ENCODE data around the gene PRPF19.
A peak's percentile ranks its signal among the peaks of the same experiment; 100 is the strongest.

The PRPF19 gene

GRCh38 chr11:60937144-60937527 is 30.8 kb upstream of the PRPF19 start:
- no peak for DNase-seq

DNA sequence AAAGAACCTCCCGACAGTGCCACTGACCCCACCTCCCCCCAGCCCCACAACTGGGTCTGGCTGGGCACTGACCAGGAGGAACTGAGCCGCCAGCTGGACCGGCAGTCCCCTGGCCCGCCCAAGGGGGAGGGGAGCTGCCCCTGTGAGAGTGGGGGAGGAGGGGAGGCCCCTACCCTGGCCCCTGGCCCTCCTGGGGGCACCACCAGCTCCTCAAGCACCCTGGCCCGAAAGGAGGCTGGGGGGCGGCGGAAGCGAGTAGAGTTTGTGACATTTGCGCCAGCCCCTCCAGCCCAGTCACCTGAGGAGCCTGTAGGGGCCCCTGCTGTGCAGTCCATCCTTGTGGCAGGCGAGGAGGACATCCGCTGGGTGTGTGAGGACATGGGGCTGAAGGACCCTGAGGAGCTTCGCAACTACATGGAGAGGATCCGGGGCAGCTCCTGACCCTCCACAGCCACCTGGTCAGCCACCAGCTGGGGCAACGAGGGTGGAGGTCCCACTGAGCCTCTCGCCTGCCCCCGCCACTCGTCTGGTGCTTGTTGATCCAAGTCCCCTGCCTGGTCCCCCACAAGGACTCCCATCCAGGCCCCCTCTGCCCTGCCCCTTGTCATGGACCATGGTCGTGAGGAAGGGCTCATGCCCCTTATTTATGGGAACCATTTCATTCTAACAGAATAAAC is 30.2 kb upstream of the PRPF19 start:
- no peak for DNase-seq

DNA sequence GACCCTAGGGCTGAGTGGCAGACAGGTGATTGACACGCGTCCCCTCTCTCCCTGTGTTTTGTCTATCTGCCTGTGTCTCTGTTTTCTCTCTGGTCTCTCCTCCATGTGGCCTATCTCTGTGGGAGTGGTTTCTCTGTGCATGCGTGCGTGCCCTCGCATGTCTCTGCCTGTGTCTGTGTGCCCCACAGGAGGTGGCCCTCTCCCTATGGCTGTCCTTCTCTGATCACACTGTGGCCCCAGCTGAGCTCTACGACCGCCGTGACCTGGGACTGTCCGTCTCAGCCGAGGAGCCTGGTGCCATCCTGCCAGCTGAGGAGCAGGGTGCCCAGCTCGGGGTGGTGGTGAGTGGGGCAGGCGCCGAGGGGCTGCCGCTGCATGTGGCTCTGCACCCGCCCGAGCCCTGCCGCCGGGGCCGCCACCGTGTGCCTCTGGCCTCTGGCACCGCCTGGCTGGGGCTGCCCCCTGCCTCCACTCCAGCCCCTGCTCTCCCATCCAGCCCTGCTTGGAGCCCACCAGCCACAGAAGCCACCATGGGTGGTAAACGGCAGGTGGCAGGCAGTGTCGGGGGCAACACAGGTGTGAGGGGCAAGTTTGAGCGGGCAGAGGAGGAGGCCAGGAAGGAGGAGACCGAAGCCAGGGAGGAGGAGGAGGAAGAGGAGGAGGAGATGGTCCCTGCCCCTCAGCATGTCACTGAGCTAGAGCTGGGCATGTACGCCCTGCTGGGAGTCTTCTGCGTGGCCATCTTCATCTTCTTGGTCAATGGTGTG is 29.5 kb upstream of the PRPF19 start:
- DNase-seq: no peak

DNA sequence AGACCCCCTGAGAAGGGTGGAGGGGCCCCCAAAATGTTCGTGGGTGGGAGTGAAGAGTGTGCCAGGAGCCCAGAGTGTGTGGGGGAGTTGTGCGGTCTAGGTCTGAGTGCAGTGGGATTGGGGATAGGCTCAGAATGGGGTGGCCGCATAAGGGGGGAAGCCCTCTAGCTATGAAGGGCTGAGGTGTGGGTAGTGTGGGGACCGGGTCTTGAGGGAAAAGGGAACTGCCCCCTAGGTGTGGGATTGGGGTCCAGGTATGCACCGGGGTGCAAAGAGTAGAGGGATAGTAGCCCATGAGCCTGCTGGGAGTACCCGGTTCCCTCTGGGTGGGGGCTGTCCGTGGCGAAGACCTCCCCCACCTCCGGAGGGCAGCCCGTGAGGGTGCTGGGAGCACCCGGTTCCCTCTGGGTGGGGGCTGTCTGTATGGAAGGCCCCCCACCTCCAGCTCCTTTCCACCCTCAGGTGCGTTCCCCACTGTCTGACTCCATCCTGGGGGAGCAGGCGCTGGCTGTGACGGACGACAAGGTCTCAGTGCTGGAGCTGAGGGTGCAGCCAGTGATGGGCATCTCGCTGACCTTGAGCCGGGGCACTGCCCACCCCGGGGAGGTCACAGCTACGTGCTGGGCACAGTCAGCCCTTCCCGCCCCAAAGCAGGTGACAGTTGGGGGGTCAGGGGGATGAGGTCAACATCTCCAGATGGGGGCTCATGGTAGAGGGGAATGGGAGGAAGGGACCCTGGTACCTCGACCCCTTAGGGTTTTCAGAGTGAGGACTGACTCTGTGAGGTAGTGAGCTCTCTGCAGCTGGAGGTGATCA is 28.6 kb upstream of the PRPF19 start:
- DNase-seq: no peak

DNA sequence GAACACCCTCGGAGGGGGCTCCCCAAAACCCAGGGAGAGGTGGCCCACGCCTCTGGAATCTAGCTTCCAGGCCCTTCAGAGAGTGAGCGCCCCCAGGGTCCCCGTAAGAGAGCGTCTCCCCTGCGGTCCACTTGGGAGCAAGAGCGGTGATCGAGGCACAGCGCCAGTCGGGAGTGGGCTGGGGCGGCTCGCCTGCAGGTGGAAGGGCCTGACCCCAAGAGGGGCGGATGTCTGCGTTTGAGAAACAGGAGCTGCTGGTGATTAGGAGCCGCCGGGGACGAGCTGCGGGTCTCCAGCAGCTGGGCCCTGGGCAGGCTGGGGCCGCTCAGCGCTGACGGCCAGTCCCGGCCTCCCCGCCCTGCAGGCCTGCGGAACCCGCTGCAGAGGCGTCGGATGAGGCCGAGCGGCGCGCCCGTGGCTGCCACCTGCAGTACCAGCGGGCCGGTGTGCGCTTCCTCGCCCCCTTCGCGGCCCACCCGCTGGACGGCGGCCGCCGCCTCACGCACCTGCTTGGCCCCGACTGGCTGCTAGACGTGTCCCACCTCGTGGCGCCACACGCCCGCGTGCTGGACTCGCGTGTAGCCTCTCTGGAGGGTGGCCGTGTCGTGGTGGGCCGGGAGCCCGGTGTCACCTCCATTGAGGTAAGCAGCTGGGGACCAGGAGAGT is 27.9 kb upstream of the PRPF19 start:
- no peak for DNase-seq

DNA sequence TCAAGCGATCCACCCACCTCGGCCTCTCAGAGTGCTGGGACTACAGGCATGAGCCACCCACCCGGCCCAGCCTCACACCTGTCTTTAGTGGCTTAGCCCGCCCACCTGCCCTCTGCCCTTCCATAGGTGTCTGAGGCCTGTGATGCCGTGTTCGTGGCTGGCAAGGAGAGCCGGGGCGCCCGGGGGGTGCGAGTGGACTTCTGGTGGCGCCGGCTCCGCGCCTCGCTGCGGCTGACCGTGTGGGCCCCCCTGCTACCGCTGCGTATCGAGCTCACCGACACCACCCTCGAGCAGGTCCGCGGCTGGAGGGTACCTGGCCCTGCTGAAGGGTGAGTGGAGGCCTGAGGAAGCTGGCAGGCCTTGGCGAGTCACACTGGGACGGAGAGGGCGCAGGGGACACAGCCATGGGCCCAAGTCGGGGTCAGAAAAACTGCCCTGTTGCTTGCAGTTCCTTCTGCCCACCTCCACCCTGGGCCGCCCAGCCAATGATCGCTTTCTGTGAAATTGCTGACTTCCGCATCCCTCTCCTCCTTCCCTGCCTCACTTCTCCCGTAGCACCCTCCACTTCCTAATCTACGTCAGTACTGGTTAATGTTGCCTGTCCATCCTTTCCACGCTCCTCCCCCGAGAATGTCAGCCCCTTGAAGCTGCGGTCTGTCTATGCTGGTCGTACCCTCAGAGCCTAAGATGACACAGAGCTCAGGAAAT is 27.2 kb upstream of the PRPF19 start:
- no peak for DNase-seq

DNA sequence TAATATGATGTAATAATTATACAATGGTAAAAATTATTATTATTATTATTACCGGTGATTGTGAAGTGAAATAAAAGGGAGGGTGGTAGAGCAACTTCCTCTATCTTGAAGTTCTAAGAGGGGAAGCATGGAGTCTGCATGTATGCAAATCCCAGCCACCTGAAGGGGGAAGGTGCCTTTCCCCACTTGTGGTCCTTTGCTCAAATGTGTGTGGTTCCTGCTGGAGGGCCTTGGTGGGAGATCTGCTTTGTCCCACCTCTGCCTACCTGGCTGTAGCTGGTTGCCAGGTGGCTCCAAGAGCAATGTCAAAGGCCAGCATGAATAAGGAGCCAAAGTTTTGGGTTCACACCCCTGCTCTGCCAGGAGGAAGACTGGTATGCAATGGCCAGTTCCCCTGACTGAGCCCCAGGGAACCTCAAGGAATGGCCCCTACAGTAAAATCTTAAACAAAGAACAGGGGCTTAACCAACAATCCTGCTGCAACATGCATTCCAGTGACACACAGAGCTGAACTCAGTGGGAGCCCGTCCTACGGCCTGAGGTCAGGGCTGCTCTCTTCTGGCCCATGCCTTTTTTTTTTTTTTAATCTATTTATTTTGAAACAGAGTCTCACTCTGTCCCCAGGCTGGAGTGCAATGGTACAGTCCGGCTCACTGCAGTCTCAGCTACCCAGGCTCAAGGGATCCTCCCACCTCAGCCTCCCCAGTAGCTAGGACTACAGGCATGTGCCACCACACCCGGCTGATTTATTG is 26.4 kb upstream of the PRPF19 start:
- DNase-seq: no peak

DNA sequence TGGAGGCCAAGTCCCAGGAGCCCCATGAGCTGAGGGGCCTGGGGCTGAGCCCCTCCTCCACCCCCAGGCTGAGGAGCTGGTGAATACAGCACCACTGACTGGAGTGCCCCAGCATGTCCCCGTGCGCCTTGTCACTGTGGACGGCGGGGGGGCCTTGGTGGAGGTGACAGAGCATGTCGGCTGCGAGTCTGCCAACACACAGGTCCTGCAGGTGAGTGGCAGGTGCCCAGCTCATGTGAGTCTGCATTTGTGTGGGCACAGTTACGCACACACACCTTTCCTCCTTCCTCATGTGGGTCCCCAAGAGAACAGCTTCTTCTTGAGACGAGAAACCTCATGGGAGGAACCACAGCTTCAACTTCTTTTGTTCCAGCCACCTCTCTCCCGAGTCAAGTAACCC is 25.5 kb upstream of the PRPF19 start:
- DNase-seq: no peak

- no peak for DNase-seq
These were observed 24.0 kb upstream of the PRPF19 start for GRCh38 chr11:60930394-60930793.

DNA sequence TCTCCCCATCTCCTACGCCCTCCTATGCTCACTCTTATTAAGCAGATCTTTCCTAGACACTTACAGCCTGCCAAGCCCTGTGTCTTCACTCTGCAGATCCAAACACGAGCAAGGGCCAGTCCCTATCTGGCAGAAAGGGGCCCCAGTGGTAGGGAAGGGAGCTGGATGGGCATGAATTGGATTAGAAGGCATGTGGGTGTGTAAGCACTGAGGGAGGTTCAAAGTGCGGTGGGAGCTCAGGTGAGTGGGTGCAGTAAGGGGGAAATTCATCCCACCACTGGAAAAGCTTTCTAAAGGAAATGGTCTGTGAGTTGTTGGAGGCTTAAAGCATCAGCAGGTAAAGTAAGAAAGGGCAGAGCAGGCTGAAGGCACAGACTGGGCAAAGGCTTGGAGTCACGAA is 23.4 kb upstream of the PRPF19 start:
- no peak for DNase-seq

GRCh38 chr11:60928563-60929001 is 22.2 kb upstream of the PRPF19 start:
- no peak for DNase-seq

DNA sequence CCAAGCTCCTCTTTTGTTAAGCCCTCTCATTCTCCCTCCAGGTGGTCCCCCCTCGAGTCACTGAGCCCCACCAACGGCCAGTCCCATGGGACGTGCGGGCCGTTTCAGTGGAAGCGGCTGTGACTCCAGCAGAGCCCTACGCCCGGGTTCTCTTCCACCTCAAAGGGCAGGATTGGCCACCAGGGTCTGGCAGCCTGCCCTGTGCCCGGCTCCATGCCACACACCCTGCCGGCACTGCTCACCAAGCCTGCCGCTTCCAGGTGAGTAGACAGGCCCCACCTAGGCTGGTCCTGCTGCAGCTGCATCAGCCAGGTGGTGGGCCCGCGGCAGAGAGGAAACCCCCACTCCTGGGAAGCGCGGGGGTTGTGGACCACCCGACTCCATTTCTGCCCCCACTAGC is 21.2 kb upstream of the PRPF19 start:
- no peak for DNase-seq

- DNase-seq: no peak
These were observed 20.7 kb upstream of the PRPF19 start for GRCh38 chr11:60927061-60927592.

- no peak for DNase-seq
These were observed 20.1 kb upstream of the PRPF19 start for GRCh38 chr11:60926500-60926899.

- peak; percentile 88 for DNase-seq
These were observed 19.5 kb upstream of the PRPF19 start for GRCh38 chr11:60925868-60926267.

DNA sequence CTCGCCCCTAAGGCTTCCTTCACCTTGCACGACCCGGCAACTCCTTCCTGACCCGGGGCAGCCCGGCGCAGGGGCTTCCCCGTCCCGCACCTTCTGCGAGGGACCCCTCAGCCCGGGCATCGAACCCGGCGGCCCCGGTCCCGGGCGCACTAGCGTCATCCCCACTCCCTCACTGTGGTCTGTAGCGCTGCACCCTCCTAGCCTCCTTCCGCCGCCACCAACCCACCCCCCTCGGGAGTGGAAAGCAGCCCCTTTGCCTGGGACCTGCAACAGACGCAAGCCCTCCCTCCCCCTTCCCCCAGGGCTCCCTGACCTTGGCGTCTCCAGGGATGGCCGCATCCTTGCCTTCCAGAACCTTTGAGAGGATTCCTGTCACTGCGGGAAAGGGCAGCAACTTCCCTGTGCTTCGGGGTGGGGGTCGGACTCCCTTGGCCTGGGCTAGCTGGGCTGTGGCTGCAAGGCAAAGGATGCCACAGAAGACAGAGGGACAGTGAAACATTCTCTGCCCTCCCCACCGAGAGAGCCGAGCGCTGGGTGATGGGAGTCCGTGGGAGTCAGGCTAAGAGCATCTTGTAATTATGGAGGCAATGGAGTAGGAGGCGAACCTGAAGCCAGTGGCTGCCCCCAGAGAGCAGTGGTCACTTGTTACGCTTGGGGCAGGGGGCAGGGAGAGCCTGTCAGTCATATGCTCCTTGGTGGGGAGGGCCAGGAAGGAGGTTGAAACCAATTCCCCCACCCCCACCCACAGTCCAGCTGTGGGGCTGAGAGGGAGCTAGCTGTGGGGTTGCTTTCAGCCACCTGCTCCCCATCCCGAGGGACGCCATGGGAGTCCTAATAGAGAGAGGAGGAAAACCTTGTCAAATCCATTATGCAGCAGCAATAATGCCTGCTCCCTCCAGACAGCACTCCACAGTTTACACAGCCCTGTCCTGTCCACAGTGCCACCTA is 18.8 kb upstream of the PRPF19 start:
- DNase-seq: peak; percentile 74

DNA sequence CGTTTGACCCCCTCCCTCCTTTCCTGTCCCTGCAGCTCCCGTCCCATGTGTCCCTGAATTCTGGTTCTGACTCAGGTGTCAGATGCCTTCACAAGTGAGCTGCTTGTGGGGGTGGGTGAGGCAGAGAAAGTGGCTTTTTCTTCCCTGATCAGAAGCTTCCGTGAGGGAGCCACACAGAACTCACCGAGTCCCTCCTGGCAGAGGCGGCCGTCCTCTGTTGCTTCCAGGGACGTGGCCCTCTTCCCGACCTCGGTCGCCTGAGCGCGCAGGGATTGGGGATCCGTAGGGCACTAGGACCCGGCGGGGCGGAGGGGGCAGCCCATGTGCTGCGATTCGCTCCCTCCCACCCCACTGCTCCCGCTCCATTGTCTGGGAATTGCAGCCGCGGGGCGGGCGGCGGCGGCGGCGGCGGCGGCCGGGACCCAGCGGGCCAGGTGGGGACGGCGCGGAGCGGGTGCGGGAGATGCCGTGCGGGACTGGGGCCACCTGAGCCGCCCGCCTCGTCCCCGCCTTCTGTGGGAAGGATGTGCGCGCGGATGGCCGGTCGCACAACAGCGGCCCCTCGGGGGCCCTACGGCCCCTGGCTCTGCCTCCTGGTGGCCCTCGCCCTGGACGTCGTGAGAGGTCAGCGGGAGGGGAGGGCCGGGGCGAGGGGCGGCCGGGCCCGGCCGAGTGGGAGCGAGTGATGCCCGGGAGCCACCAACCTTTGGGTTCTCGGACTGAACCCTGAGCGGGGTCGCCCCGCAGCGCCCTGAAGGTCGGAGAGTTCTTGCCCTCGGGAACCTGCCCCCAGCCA is 17.9 kb upstream of the PRPF19 start, which contains the start of gene TMEM132A:
TSS of gene TMEM132A (plus strand) at position 351 of the 796 bp plus-strand sequence. CDS start at position 525, 174 bp downstream.
- DNase-seq: peak; percentile 100

DNA sequence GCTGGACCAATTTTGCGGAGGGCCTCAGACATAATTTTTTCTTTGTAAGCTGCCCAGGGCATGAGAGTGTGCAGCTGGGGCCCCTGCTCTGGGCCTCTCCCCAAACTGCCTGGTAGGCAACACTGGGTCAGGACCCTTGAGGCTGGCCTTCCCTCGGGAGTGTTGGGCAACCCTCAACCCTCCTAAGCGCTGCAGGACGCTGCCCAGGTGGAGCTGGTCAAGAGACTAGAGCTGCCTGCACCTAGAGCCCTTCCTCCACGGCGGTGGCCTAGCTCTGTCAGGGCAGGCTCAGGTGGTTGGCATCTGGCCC is 17.4 kb upstream of the PRPF19 start:
- no peak for DNase-seq

GRCh38 chr11:60923326-60923725 is 16.9 kb upstream of the PRPF19 start:
- peak; percentile 85 for DNase-seq

All from 8988T (cell line).